ENCODE measurements around the gene ATP5PF.

DNA sequence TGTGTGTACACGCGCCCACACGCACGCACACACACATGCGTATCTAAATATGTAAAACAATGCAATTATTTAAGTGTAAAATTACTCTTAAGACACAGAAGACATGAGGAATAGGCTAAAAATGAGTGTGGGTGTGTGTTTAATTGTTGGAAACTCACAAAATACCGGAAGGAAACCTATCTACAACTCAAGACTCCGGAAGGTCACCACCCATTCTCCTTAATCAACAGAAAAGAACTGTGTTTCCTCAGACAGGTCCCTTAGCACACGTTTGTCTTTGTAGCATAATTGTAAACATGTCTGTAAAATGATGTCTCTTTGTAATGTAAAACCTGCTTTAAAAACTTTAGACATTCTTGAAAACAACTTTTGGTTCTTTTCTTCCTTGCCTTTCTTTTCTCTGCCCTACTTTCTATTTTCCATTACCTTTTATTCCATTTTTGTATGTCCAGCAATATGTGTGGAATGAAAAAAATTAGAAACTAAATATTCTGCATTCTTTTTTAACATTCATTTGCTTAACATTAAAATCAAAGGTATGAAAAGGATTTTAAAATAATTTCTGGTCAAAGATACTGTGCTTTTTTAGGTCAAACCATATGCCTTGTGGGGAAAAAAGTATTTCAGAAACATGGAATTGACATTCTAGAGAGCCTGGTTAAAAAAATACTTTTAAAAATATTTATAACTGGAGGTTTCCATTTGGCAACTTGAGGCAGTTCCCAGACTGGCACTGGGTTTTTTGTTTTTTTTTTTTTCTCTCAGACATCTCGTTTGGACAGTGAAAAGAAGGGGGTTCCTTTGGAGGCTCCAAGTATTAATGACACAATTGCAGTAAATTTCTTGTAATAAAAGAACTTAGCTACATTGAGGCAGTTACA lies 46.2 kb downstream of the ATP5PF start:
- no peak for TF ChIP-seq CTCF (conservative IDR thresholded peaks at IDR 0.05 in 1 of 2, IDR thresholded peaks at IDR 0.05 in 1 of 2; ENCODE audit: extremely low read depth in 1 of 2, insufficient read depth in 1 of 2, low read depth in 1 of 2, low read length in 2 of 2)
- TF ChIP-seq EZH2 (IDR thresholded peaks at IDR 0.05; ENCODE audit: borderline replicate concordance, low read length): no peak

Data from mammary epithelial cell (primary cell).